Right lobe of liver (tissue), 4 donors: ENCODE results near the gene COL1A1.

Experiments
- POLR2A ChIP-seq: fragments of 450-650 bp; IDR thresholded peaks from one replicate; pipeline ENCODE4 v1.6.1; 2017; ENCODE audit warnings: antibody characterized with exemption, mild to moderate bottlenecking
- TF ChIP-seq, protein P1 (sequence below), 4 donors: fragments of 200-600 bp in 3 of 4; fragments of 450-650 bp in 1 of 4; IDR thresholded peaks; one replicate each; pipeline versions ENCODE4 v1.5.1 to v1.8.0; 2016 to 2022; ENCODE audit warnings: antibody characterized with exemption in 4 of 4, mild to moderate bottlenecking in 2 of 4
- donor health status: DM: no; HTN: no; CAD: no.
- donor health status: DM: no; HTN: no; CAD: no.
- donor health status: DM: no; HTN: yes; CAD: no.

DNA sequence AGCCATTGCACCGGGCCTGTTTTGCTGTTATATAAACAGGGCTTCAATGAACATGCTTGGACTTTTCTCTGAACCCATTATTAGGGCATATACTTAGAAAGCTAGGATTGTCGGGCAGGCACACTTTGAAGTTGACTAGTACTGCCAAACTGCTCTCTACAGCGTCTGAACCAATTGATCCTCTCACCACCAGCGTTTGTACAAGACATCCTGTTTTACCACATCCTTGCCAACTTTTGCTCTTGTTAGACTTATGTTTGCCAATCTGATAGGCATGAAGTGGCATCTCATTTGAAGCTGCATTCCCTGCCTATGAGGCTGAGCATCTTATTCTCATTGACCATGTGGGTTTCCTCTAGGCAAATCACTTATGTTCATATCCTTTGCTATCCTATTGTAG, 43.5 kb downstream of the COL1A1 start:
- TF ChIP-seq, protein P1, sequence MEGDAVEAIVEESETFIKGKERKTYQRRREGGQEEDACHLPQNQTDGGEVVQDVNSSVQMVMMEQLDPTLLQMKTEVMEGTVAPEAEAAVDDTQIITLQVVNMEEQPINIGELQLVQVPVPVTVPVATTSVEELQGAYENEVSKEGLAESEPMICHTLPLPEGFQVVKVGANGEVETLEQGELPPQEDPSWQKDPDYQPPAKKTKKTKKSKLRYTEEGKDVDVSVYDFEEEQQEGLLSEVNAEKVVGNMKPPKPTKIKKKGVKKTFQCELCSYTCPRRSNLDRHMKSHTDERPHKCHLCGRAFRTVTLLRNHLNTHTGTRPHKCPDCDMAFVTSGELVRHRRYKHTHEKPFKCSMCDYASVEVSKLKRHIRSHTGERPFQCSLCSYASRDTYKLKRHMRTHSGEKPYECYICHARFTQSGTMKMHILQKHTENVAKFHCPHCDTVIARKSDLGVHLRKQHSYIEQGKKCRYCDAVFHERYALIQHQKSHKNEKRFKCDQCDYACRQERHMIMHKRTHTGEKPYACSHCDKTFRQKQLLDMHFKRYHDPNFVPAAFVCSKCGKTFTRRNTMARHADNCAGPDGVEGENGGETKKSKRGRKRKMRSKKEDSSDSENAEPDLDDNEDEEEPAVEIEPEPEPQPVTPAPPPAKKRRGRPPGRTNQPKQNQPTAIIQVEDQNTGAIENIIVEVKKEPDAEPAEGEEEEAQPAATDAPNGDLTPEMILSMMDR (IDR thresholded peaks at IDR 0.05) = no peak
- no peak for TF ChIP-seq POLR2A
